HL-60 (cell line): ENCODE results near the gene SP100.

ENCODE experiments used
- POLR2AphosphoS5 ChIP-seq: IDR thresholded peaks from 2 replicates; pipeline ENCODE4 v1.6.1; 2012; ENCODE audit warnings: low read depth
- TF ChIP-seq, protein P1 (sequence below): IDR thresholded peaks from one replicate; pipeline ENCODE4 v1.5.1; 2011; ENCODE audit warnings: low read length, control low read depth, inconsistent platforms; ENCODE audit not compliant: insufficient read depth
- TF ChIP-seq, protein P2 (sequence below): IDR thresholded peaks from 2 replicates; pipeline ENCODE4 v1.6.1; 2012; ENCODE audit warnings: low read depth; ENCODE audit not compliant: insufficient replicate concordance

DNA sequence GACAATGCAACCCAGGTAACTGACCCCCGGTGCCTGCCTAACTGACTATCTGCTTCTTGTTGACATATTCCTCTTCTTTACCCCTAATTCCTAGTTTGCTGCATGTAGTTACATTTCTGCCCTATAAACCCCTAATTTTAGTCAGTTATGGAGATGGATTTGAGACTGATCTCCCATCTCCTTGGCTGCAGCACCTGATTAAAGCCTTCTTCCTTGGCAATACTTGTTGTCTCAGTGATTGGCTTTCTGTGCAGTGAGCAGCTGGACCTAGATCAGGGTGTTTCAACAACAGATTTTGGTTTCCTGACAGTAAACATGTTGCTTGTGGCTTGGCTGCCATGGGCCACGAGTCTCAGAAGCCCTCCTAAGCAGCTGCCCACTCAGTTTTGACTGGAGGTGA, 105.4 kb downstream of the SP100 start:
- no peak for TF ChIP-seq POLR2AphosphoS5
- TF ChIP-seq, protein P1, sequence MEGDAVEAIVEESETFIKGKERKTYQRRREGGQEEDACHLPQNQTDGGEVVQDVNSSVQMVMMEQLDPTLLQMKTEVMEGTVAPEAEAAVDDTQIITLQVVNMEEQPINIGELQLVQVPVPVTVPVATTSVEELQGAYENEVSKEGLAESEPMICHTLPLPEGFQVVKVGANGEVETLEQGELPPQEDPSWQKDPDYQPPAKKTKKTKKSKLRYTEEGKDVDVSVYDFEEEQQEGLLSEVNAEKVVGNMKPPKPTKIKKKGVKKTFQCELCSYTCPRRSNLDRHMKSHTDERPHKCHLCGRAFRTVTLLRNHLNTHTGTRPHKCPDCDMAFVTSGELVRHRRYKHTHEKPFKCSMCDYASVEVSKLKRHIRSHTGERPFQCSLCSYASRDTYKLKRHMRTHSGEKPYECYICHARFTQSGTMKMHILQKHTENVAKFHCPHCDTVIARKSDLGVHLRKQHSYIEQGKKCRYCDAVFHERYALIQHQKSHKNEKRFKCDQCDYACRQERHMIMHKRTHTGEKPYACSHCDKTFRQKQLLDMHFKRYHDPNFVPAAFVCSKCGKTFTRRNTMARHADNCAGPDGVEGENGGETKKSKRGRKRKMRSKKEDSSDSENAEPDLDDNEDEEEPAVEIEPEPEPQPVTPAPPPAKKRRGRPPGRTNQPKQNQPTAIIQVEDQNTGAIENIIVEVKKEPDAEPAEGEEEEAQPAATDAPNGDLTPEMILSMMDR, result no peak
- TF ChIP-seq, protein P2, sequence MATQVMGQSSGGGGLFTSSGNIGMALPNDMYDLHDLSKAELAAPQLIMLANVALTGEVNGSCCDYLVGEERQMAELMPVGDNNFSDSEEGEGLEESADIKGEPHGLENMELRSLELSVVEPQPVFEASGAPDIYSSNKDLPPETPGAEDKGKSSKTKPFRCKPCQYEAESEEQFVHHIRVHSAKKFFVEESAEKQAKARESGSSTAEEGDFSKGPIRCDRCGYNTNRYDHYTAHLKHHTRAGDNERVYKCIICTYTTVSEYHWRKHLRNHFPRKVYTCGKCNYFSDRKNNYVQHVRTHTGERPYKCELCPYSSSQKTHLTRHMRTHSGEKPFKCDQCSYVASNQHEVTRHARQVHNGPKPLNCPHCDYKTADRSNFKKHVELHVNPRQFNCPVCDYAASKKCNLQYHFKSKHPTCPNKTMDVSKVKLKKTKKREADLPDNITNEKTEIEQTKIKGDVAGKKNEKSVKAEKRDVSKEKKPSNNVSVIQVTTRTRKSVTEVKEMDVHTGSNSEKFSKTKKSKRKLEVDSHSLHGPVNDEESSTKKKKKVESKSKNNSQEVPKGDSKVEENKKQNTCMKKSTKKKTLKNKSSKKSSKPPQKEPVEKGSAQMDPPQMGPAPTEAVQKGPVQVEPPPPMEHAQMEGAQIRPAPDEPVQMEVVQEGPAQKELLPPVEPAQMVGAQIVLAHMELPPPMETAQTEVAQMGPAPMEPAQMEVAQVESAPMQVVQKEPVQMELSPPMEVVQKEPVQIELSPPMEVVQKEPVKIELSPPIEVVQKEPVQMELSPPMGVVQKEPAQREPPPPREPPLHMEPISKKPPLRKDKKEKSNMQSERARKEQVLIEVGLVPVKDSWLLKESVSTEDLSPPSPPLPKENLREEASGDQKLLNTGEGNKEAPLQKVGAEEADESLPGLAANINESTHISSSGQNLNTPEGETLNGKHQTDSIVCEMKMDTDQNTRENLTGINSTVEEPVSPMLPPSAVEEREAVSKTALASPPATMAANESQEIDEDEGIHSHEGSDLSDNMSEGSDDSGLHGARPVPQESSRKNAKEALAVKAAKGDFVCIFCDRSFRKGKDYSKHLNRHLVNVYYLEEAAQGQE, result no peak
